IPS DF 6.9 (cell line): ENCODE data around the gene PLBD2.
"Not testable (repeated sequence)": the region's sequence is repeated elsewhere in the genome, so short reads cannot be mapped to it uniquely, and the experiment has no call there.

Experiments used
- DNase-seq: peaks from one replicate; pipeline ENCODE4 v3.0.0-alpha.2; 2013; ENCODE audit warnings: low read depth, low spot score
- H3K27ac ChIP-seq: one replicate; pipeline ENCODE4 v1.5.1; 2013; ENCODE audit warnings: low read length, control low read depth
- H3K27me3 ChIP-seq: 2 replicates; pipeline ENCODE4 v1.6.1; 2013; ENCODE audit warnings: mild to moderate bottlenecking, low read length; ENCODE audit not compliant: control insufficient read depth, insufficient read depth
- H3K36me3 ChIP-seq: 2 replicates; pipeline ENCODE4 v1.6.1; 2013; ENCODE audit warnings: low read length; ENCODE audit not compliant: control insufficient read depth, insufficient read depth
- H3K4me1 ChIP-seq: 2 replicates; pipeline ENCODE4 v1.6.1; 2013; ENCODE audit warnings: low read length; ENCODE audit not compliant: control insufficient read depth, insufficient read depth
- H3K4me3 ChIP-seq: 2 replicates; pipeline ENCODE4 v1.5.1; 2013; ENCODE audit warnings: mild to moderate bottlenecking, low read length
- H3K9me3 ChIP-seq: 2 replicates; pipeline ENCODE4 v1.6.1; 2013; ENCODE audit warnings: low read length, inconsistent platforms; ENCODE audit not compliant: control insufficient read depth, insufficient read depth
- WGBS: extraction: QIAGEN DNeasy Blood & Tissue Kit; methylation state at CpG from one replicate; pipeline ENCODE4 v1.1.7; 2013; ENCODE audit warnings: mixed read lengths, missing lambda C conversion rate; ENCODE audit not compliant: insufficient read length, insufficient coverage; 5-methylcytosine and 5-hydroxymethylcytosine counted together

The PLBD2 gene

GRCh38 chr12:113351089-113351488, 7.3 kb upstream of the PLBD2 start:
- no peak for DNase-seq
- no peak overlapping the region for H3K27ac ChIP-seq
- H3K9me3 ChIP-seq, result no peaks in the 10 kb centered on the region
- no peaks in the 10 kb centered on the region; the same call in 1 of the 2 replicates for H3K4me1 ChIP-seq
- H3K4me3 ChIP-seq, result no peak overlapping the region
- no peaks in the 10 kb centered on the region for H3K36me3 ChIP-seq
- H3K27me3 ChIP-seq, result no peaks in the 10 kb centered on the region

- WGBS, result no CpG with 5 or more reads among the region's 7 CpGs
- not testable (repeated sequence) for H3K27me3 ChIP-seq, H3K27ac ChIP-seq
These were observed 4.2 kb upstream of the PLBD2 start for GRCh38 chr12:113354192-113354591.

DNA sequence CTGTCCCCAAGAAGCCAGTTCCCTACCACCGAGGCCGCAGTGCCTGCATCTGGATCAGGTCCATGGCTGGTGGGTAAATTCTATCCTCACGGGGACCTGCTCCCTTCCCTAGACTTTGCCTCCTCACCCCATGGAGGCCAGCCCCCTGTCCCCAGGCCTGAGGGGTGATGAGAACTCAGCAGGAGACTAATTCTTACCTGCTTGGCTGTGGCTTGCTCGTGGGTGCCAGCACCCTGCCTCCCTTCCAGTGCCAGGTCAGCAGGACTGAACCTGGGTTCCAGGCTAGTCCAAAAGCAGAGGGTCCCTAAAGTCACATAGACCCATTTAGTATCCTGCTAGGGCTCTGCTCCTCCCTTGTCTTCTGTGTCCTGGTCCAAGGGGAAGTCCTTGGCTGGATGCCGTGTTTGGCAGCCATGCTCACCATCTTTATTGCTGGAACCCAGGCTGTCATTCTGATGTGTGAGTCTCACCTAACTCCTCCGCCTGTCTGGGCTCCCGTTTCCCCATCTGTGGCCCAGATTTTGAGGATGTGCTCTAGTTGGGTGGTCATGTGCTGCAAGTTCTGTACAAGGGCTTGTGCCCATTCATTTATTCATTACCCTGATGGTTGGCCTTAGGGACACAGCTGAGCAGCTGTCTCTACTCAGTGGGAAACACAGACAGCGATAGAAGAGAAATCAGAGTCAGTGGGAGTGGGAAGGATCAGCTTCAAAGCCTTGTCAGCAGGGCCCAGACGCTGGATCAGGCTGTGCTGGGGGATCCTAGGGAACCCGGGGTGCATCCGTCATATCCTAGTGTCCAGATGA, 949 bp downstream of the PLBD2 start:
- Histone ChIP-seq H3K27me3 (no peaks in the 10 kb centered on the region), H3K27ac (no peak overlapping the region), H3K4me3 (peak overlapping the region; percentile 85), H3K9me3 (no peaks in the 10 kb centered on the region), H3K36me3 (no peaks in the 10 kb centered on the region), H3K4me1 (no peaks in the 10 kb centered on the region)
- no CpG with 5 or more reads among the region's 11 CpGs for WGBS
- DNase-seq, result no peak

More at GRCh38 chr12:113354192-113354591, 4.2 kb upstream of the PLBD2 start:
- not testable (repeated sequence) for H3K9me3 ChIP-seq, H3K4me3 ChIP-seq, DNase-seq, H3K4me1 ChIP-seq, H3K36me3 ChIP-seq

- Histone ChIP-seq H3K27me3 (no peaks in the 10 kb centered on the region), H3K4me3 (no peak overlapping the region), H3K27ac (no peak overlapping the region), H3K4me1 (no peaks in the 10 kb centered on the region), H3K36me3 (no peaks in the 10 kb centered on the region), H3K9me3 (no peaks in the 10 kb centered on the region)
- DNase-seq, result no peak
- WGBS, result no CpG with 5 or more reads among the region's 9 CpGs
These were observed 1.8 kb downstream of the PLBD2 start for GRCh38 chr12:113359939-113360748.

- no peak overlapping the region for H3K27ac ChIP-seq
- no CpG with 5 or more reads among the region's 12 CpGs for WGBS
- no peak for DNase-seq
- no peaks in the 10 kb centered on the region for H3K27me3 ChIP-seq
- H3K4me1 ChIP-seq, result no peaks in the 10 kb centered on the region
- no peaks in the 10 kb centered on the region for H3K36me3 ChIP-seq
- H3K9me3 ChIP-seq, result no peaks in the 10 kb centered on the region
- H3K4me3 ChIP-seq, result no peak overlapping the region
These were observed 3.4 kb downstream of the PLBD2 start for GRCh38 chr12:113361574-113362370.

DNA sequence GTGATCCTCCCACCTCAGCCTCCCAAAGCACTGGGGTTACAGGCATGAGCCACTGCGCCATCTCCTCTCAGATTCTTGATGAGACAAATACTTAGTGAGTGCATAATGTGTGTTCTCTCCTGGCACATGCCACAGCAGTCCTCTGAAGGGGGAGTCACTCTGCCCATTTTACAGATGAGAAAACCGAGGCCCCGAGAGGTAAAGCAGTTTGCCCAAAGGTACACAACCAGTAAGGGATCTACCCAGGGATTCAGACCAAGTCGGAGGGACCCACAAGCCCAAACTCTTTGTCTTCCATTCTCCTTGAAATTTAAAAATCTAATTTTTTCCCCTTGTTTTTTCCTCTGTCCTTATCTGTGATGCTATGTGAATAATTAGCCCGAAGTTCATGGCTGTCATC, 6.3 kb downstream of the PLBD2 start:
- WGBS, result no CpG with 5 or more reads among the region's 5 CpGs
- Histone ChIP-seq H3K4me3 (no peak overlapping the region), H3K27ac (no peak overlapping the region), H3K27me3 (no peaks in the 10 kb centered on the region), H3K9me3 (no peaks in the 10 kb centered on the region), H3K4me1 (no peaks in the 10 kb centered on the region), H3K36me3 (no peaks in the 10 kb centered on the region)
- DNase-seq, result no peak

DNA sequence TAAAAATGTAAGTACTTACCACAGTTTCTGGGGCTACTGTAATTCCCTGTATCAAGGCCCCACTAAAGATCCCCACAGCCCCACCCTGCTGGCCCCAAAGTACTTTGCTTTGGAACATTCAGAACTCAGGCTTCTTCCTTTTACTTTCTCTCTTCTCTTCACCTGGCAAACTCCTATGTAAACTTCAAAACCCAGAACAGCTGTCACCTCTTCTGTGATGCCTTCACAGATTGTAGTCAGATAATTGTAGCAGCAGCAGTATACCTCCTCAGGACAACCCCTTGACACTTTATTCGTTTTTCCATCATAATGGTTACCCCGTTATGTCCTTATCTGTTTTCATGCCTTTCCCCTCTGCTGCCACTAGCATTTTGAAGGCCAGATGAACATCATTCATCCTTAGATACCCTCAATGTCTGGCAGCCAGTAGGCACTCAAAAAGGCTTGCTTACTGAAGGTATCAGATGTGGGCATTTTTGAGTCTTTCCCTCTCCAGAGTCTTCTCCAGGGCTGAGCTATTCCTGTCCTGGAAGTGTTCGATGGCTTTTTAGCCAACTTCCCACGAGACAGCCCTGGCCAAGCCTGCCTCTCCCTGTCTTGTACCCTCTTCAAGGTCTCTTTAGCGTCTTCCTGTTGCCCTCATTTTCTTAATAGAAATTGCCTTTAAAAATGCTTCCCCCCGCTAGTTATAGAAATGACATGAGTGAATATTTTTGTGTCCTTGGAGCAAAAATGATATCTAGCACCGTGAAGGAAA, 7.4 kb downstream of the PLBD2 start:
- Histone ChIP-seq H3K27me3 (no peaks in the 10 kb centered on the region), H3K27ac (no peak overlapping the region), H3K4me3 (no peak overlapping the region), H3K9me3 (no peaks in the 10 kb centered on the region), H3K36me3 (no peaks in the 10 kb centered on the region), H3K4me1 (no peaks in the 10 kb centered on the region)
- no CpG with 5 or more reads among the region's 7 CpGs for WGBS
- DNase-seq, result no peak

DNA sequence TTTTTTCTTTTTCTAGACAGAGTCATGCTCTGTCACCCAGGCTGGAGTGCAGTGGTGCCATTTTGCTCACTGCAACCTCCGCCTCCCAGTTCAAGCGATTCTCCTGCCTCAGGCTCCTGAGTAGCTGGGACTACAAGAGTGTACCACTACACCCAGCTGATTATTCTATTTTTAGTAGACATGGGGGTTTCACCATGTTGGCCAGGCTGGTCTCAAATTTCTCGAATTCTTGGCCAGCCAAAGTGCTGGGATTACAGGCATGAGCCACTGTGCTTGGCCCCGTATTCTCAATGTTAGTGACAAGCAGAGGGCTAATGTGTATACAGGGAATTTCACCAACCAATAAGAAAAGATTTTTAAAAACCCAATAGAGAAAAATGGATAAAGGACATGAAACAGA, 8.4 kb downstream of the PLBD2 start:
- Histone ChIP-seq H3K27me3 (no peaks in the 10 kb centered on the region), H3K36me3 (no peaks in the 10 kb centered on the region), H3K4me1 (no peaks in the 10 kb centered on the region), H3K9me3 (no peaks in the 10 kb centered on the region), H3K4me3 (no peak overlapping the region), H3K27ac (no peak overlapping the region)
- no CpG with 5 or more reads among the region's 4 CpGs for WGBS
- no peak for DNase-seq

- no peak overlapping the region for H3K27ac ChIP-seq
- H3K27me3 ChIP-seq, result no peaks in the 10 kb centered on the region
- WGBS, result no CpG with 5 or more reads among the region's 4 CpGs
- DNase-seq, result no peak
- H3K9me3 ChIP-seq, result no peaks in the 10 kb centered on the region
- H3K4me3 ChIP-seq, result no peak overlapping the region
- H3K36me3 ChIP-seq, result no peaks in the 10 kb centered on the region
- no peaks in the 10 kb centered on the region for H3K4me1 ChIP-seq
These were observed 9.9 kb downstream of the PLBD2 start for GRCh38 chr12:113368331-113368730.
